ENCODE measurements around the gene IL1F10. TPM values are rescaled to one million over a fixed set of nuclear protein-coding genes. Genes with fewer than 3 reads are reported as not detected.

IL1F10 gene
- total and polyA plus RNA-seq, 4 donors, result not detected

DNA sequence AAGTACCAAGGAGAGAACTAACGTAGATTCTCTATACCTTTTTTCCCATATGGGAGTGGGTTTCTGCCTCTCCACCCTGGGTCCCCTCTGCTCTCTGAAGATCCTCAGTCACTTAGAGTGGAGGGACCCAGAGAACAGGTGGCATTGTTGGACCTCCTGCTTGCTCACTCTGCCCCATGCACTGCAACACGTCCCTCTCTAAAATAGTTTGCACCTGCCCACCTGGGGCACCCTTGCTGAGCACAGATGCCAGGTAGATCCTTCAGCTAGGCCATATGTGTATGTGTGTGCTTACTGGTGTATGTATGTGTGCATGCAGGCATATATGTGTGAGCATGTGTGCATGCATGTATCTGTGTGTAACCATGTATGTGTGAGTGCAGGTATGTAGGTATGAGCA is 6.5 kb upstream of the IL1F10 start:
- no peak for TF ChIP-seq NR2F2 (IDR thresholded peaks at IDR 0.05)
- no peak for TF ChIP-seq FOXA1 (IDR thresholded peaks at IDR 0.05)
- no peak for TF ChIP-seq EGR1 (IDR thresholded peaks at IDR 0.05; ENCODE audit: low read depth in 2 of 2)
- Histone ChIP-seq H3K27me3 (ENCODE audit: control insufficient read depth in 4 of 4, insufficient read depth in 4 of 4, low read length in 3 of 4) (no peaks in the 10 kb centered on the region), H3K36me3 (ENCODE audit: control insufficient read depth in 4 of 4, insufficient read depth in 3 of 4, low read depth in 1 of 4, low read length in 3 of 4) (no peaks in the 10 kb centered on the region), H3K27ac (ENCODE audit: low read depth in 1 of 2, low read length in 2 of 2) (no peak overlapping the region), H3K9ac (ENCODE audit: low read depth in 1 of 2, low read length in 2 of 2) (no peak overlapping the region), H3K4me3 (ENCODE audit: low read depth in 1 of 3, low read length in 3 of 3) (no peak overlapping the region), H3K9me3 (ENCODE audit: control insufficient read depth in 4 of 4, low read length in 3 of 4) (peaks cover 0 to 5% (median 0%) of the 10 kb centered on the region in 4 donors), H3K4me1 (ENCODE audit: control insufficient read depth in 4 of 4, insufficient read depth in 4 of 4, low read length in 3 of 4) (no peaks in the 10 kb centered on the region)
- no peak for DNase-seq (ENCODE audit: low spot score)
- 74% methylated on average over 2 of the region's 2 CpGs for WGBS

DNA sequence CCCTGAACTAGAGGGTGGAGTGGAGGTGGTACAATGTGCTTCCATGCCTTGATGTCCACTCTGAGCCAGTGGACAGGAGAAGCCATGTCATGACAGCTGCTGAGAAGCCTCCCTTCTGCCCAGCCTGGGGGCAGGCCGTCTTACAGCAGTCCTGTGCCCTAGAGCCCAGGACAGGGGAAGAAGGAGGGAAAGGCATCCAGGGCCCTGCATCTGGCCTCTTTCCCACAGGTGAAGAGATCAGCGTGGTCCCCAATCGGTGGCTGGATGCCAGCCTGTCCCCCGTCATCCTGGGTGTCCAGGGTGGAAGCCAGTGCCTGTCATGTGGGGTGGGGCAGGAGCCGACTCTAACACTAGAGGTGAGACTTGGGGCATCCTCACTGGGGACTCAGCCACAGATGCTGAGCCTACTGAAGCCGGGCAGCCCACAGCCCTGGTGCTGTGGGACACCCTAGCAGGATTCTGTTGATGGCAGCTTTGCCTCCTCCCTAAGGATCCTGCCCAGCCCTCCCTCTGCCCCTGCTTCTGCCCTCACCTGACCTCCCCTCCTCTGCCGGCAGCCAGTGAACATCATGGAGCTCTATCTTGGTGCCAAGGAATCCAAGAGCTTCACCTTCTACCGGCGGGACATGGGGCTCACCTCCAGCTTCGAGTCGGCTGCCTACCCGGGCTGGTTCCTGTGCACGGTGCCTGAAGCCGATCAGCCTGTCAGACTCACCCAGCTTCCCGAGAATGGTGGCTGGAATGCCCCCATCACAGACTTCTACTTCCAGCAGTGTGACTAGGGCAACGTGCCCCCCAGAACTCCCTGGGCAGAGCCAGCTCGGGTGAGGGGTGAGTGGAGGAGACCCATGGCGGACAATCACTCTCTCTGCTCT is 5.6 kb upstream of the IL1F10 start:
- H3K4me3 ChIP-seq (ENCODE audit: low read depth in 1 of 3, low read length in 3 of 3), result no peak overlapping the region
- H3K27me3 ChIP-seq (ENCODE audit: control insufficient read depth in 4 of 4, insufficient read depth in 4 of 4, low read length in 3 of 4), result no peaks in the 10 kb centered on the region
- 91% methylated on average over 18 of the region's 18 CpGs for WGBS
- H3K27ac ChIP-seq (ENCODE audit: low read depth in 1 of 2, low read length in 2 of 2), result no peak overlapping the region
- H3K36me3 ChIP-seq (ENCODE audit: control insufficient read depth in 4 of 4, insufficient read depth in 3 of 4, low read depth in 1 of 4, low read length in 3 of 4), result no peaks in the 10 kb centered on the region
- no peak overlapping the region for H3K9ac ChIP-seq (ENCODE audit: low read depth in 1 of 2, low read length in 2 of 2)
- no peak for DNase-seq (ENCODE audit: low spot score)
- no peak for TF ChIP-seq TAF1 (conservative IDR thresholded peaks at IDR 0.05)
- no peak for TF ChIP-seq HNF4G (IDR thresholded peaks at IDR 0.05)
- no peak for TF ChIP-seq HNF4A (conservative IDR thresholded peaks at IDR 0.05)
- TF ChIP-seq, protein P1, sequence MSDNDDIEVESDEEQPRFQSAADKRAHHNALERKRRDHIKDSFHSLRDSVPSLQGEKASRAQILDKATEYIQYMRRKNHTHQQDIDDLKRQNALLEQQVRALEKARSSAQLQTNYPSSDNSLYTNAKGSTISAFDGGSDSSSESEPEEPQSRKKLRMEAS (IDR thresholded peaks at IDR 0.05), result no peak
- TF ChIP-seq, protein P2, sequence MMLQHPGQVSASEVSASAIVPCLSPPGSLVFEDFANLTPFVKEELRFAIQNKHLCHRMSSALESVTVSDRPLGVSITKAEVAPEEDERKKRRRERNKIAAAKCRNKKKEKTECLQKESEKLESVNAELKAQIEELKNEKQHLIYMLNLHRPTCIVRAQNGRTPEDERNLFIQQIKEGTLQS (IDR thresholded peaks at IDR 0.05), result no peak
- TF ChIP-seq RAD21 (IDR thresholded peaks at IDR 0.05), result no peak
- TF ChIP-seq, protein P3, sequence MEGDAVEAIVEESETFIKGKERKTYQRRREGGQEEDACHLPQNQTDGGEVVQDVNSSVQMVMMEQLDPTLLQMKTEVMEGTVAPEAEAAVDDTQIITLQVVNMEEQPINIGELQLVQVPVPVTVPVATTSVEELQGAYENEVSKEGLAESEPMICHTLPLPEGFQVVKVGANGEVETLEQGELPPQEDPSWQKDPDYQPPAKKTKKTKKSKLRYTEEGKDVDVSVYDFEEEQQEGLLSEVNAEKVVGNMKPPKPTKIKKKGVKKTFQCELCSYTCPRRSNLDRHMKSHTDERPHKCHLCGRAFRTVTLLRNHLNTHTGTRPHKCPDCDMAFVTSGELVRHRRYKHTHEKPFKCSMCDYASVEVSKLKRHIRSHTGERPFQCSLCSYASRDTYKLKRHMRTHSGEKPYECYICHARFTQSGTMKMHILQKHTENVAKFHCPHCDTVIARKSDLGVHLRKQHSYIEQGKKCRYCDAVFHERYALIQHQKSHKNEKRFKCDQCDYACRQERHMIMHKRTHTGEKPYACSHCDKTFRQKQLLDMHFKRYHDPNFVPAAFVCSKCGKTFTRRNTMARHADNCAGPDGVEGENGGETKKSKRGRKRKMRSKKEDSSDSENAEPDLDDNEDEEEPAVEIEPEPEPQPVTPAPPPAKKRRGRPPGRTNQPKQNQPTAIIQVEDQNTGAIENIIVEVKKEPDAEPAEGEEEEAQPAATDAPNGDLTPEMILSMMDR (IDR thresholded peaks at IDR 0.05; ENCODE audit: low read depth, low read length, missing input control), result no peak
- no peak for TF ChIP-seq EGR1 (IDR thresholded peaks at IDR 0.05; ENCODE audit: low read depth in 2 of 2)
- TF ChIP-seq RXRA (IDR thresholded peaks at IDR 0.05), result no peak
- TF ChIP-seq JUND (IDR thresholded peaks at IDR 0.05), result no peak
- TF ChIP-seq SP1 (IDR thresholded peaks at IDR 0.05), result no peak
- no peak for TF ChIP-seq FOXA2 (IDR thresholded peaks at IDR 0.05)
- TF ChIP-seq FOXA1 (IDR thresholded peaks at IDR 0.05), result no peak
- no peaks in the 10 kb centered on the region for H3K4me1 ChIP-seq (ENCODE audit: control insufficient read depth in 4 of 4, insufficient read depth in 4 of 4, low read length in 3 of 4)
- peaks cover 0 to 4% (median 0%) of the 10 kb centered on the region in 4 donors for H3K9me3 ChIP-seq (ENCODE audit: control insufficient read depth in 4 of 4, low read length in 3 of 4)

DNA sequence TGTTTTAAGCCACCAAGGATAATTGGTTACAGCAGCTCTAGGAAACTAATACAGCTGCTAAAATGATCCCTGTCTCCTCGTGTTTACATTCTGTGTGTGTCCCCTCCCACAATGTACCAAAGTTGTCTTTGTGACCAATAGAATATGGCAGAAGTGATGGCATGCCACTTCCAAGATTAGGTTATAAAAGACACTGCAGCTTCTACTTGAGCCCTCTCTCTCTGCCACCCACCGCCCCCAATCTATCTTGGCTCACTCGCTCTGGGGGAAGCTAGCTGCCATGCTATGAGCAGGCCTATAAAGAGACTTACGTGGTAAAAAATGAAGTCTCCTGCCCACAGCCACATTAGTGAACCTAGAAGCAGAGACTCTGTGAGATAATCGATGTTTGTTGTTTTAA is 3.5 kb upstream of the IL1F10 start:
- H3K27me3 ChIP-seq (ENCODE audit: control insufficient read depth in 4 of 4, insufficient read depth in 4 of 4, low read length in 3 of 4), result no peaks in the 10 kb centered on the region
- TF ChIP-seq, protein P1 (IDR thresholded peaks at IDR 0.05), result no peak
- no peak for TF ChIP-seq FOXA2 (IDR thresholded peaks at IDR 0.05)
- no peak for TF ChIP-seq RXRA (IDR thresholded peaks at IDR 0.05)
- TF ChIP-seq HNF4A (conservative IDR thresholded peaks at IDR 0.05), result no peak
- no peak for TF ChIP-seq GABPA (IDR thresholded peaks at IDR 0.05 in 1 of 2, conservative IDR thresholded peaks at IDR 0.05 in 1 of 2)
- no peak for TF ChIP-seq HNF4G (IDR thresholded peaks at IDR 0.05)
- TF ChIP-seq TAF1 (conservative IDR thresholded peaks at IDR 0.05), result no peak
- TF ChIP-seq JUND (IDR thresholded peaks at IDR 0.05), result no peak
- no peak for TF ChIP-seq RAD21 (IDR thresholded peaks at IDR 0.05)
- H3K4me3 ChIP-seq (ENCODE audit: low read depth in 1 of 3, low read length in 3 of 3), result no peak overlapping the region
- no peaks in the 10 kb centered on the region for H3K4me1 ChIP-seq (ENCODE audit: control insufficient read depth in 4 of 4, insufficient read depth in 4 of 4, low read length in 3 of 4)
- no peaks in the 10 kb centered on the region for H3K36me3 ChIP-seq (ENCODE audit: control insufficient read depth in 4 of 4, insufficient read depth in 3 of 4, low read depth in 1 of 4, low read length in 3 of 4)
- H3K9me3 ChIP-seq (ENCODE audit: control insufficient read depth in 4 of 4, low read length in 3 of 4), result peaks cover 0 to 4% (median 0%) of the 10 kb centered on the region in 4 donors
- H3K27ac ChIP-seq (ENCODE audit: low read depth in 1 of 2, low read length in 2 of 2), result no peak overlapping the region
- DNase-seq (ENCODE audit: low spot score), result no peak
- H3K9ac ChIP-seq (ENCODE audit: low read depth in 1 of 2, low read length in 2 of 2), result no peak overlapping the region
- WGBS, result 89% methylated on average over 5 of the region's 5 CpGs

All from liver (tissue), 9 donors.